BE2C (cell line): ENCODE measurements around the gene DRD4.

Experiments
- DNase-seq: peaks from one replicate; pipeline ENCODE4 v3.0.0-alpha.2; 2020
- H3K27me3 ChIP-seq: fragments of 250-450 bp; sonication (Bioruptor Pico); 2 replicates; pipeline ENCODE4 v1.5.1; 2020; ENCODE audit warnings: mild to moderate bottlenecking
- H3K36me3 ChIP-seq: fragments of 250-450 bp; sonication (Bioruptor Pico); 2 replicates; pipeline ENCODE4 v1.5.1; 2020; ENCODE audit warnings: mild to moderate bottlenecking
- H3K4me1 ChIP-seq: fragments of 250-450 bp; sonication (Bioruptor Pico); 2 replicates; pipeline ENCODE4 v1.5.1; 2020
- H3K4me3 ChIP-seq: 2 replicates; pipeline ENCODE4 v1.5.1; 2011; ENCODE audit warnings: low read depth, low read length
- H3K9me3 ChIP-seq: fragments of 250-450 bp; sonication (Bioruptor Pico); 2 replicates; pipeline ENCODE4 v1.5.1; 2020
- TF ChIP-seq, protein P1 (sequence below): IDR thresholded peaks from 2 replicates; pipeline ENCODE4 v1.5.1; 2012; ENCODE audit warnings: mild to moderate bottlenecking, low read depth, low read length

DRD4 gene

DNA sequence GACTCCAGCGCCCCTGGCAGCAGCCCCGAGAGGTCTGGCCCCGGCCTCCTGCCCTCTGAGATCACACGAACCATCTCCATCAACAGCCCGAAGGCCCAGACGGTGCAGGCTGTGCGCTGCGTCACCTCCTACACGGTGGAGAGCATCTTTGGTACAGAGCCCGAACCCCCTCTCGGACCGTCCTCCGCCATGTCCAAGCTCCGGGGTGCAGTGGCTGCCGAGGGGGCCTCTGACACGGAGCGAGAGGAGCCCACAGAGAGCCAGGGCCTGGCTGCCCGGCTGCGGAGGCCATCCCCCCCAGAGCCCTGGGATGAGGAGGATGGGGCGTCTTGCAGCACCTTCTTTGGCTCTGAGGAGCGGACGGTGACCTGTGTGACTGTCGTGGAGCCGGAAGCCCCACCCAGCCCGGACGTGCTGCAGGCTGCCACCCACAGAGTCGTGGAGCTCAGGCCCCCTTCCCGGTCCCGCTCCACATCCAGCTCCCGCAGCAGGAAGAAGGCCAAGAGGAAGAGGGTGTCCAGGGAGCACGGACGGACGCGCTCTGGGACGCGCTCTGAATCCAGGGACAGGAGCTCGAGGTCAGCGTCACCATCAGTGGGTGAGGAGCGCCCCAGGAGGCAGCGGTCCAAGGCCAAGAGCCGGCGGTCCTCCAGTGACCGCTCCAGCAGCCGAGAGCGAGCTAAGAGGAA lies 29.0 kb upstream of the DRD4 start:
- H3K9me3 ChIP-seq, result no peaks in the 10 kb centered on the region
- H3K4me1 ChIP-seq, result peaks cover 17% of the 10 kb centered on the region
- no peaks in the 10 kb centered on the region for H3K27me3 ChIP-seq
- peaks cover 42% of the 10 kb centered on the region for H3K36me3 ChIP-seq
- no peak for DNase-seq
- H3K4me3 ChIP-seq, result no peak overlapping the region
- TF ChIP-seq, protein P1, sequence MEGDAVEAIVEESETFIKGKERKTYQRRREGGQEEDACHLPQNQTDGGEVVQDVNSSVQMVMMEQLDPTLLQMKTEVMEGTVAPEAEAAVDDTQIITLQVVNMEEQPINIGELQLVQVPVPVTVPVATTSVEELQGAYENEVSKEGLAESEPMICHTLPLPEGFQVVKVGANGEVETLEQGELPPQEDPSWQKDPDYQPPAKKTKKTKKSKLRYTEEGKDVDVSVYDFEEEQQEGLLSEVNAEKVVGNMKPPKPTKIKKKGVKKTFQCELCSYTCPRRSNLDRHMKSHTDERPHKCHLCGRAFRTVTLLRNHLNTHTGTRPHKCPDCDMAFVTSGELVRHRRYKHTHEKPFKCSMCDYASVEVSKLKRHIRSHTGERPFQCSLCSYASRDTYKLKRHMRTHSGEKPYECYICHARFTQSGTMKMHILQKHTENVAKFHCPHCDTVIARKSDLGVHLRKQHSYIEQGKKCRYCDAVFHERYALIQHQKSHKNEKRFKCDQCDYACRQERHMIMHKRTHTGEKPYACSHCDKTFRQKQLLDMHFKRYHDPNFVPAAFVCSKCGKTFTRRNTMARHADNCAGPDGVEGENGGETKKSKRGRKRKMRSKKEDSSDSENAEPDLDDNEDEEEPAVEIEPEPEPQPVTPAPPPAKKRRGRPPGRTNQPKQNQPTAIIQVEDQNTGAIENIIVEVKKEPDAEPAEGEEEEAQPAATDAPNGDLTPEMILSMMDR, result no peak

- H3K27me3 ChIP-seq, result no peaks in the 10 kb centered on the region
- DNase-seq, result no peak
- TF ChIP-seq, protein P1, result no peak
- H3K4me3 ChIP-seq, result no peak overlapping the region
- H3K4me1 ChIP-seq, result peaks cover 20% of the 10 kb centered on the region
- peaks cover 44% of the 10 kb centered on the region for H3K36me3 ChIP-seq
- no peaks in the 10 kb centered on the region for H3K9me3 ChIP-seq
Observed at GRCh38 chr11:608791-609251, 28.2 kb upstream of the DRD4 start.

- peaks cover 20% of the 10 kb centered on the region for H3K4me1 ChIP-seq
- TF ChIP-seq, protein P1, result no peak
- peaks cover 42% of the 10 kb centered on the region for H3K36me3 ChIP-seq
- no peaks in the 10 kb centered on the region for H3K27me3 ChIP-seq
- no peak for DNase-seq
- H3K9me3 ChIP-seq, result no peaks in the 10 kb centered on the region
- H3K4me3 ChIP-seq, result no peak overlapping the region
Observed at GRCh38 chr11:609341-609811, 27.7 kb upstream of the DRD4 start.

DNA sequence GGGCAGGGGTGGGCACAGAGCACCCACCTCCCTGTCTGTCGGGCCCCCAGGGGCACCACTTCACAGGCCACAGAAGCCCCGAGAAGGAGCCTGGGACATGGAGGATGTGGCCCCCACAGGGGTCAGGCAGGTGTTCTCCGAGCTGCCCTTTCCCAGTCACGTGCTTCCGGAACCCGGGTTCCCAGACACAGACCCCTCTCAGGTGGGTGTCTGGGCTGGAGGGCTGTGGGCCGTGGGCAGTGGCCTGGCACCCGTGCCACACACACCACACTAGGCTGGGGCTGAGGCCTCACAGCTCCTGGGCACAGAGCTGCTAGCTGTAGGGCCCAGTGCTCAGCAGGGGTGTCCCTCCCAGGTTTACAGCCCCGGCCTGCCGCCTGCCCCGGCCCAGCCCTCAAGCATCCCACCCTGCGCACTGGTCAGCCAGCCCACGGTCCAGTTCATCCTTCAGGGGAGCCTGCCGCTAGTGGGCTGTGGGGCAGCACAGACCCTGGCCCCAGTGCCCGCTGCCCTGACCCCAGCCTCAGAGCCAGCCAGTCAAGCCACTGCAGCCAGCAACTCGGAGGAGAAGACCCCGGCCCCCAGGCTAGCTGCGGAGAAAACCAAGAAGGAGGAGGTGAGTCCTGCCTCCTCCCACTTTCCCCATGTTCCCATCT lies 26.8 kb upstream of the DRD4 start:
- H3K9me3 ChIP-seq, result no peaks in the 10 kb centered on the region
- H3K27me3 ChIP-seq, result no peaks in the 10 kb centered on the region
- DNase-seq, result no peak
- no peak overlapping the region for H3K4me3 ChIP-seq
- TF ChIP-seq, protein P1, result no peak
- H3K36me3 ChIP-seq, result peaks cover 38% of the 10 kb centered on the region
- H3K4me1 ChIP-seq, result peaks cover 20% of the 10 kb centered on the region

- peaks cover 30% of the 10 kb centered on the region for H3K36me3 ChIP-seq
Observed at GRCh38 chr11:611001-611996, 25.8 kb upstream of the DRD4 start.

More at GRCh38 chr11:611001-611996, 25.8 kb upstream of the DRD4 start:
- TF ChIP-seq, protein P1, result no peak
- no peaks in the 10 kb centered on the region for H3K27me3 ChIP-seq
- peaks cover 15% of the 10 kb centered on the region for H3K4me1 ChIP-seq
- H3K9me3 ChIP-seq, result no peaks in the 10 kb centered on the region
- no peak overlapping the region for H3K4me3 ChIP-seq
- no peak for DNase-seq
